GM13977 (cell line): ENCODE results near the gene CCDC112.

ENCODE experiments used
- DNase-seq: peaks from one replicate; pipeline ENCODE4 v3.0.0; 2012; ENCODE audit warnings: low spot score
- CTCF ChIP-seq: IDR thresholded peaks from 2 replicates; pipeline ENCODE4 v1.5.1; 2012; ENCODE audit warnings: mild to moderate bottlenecking, control low read depth; ENCODE audit not compliant: insufficient read depth; ENCODE audit errors: extremely low read depth, missing control alignments
- in situ Hi-C: fragments of 300-500 bp; cut with MboI; formaldehyde crosslinking; loops from one replicate; pipeline ENCODE4 v1.12.0; 2022; ENCODE audit warnings: low sequenced_read_pairs, low pct_unique_long_range_greater_than_20kb, mixed read lengths, inconsistent platforms; ENCODE audit not compliant: unreplicated experiment

The CCDC112 gene

GRCh38 chr5:115271295-115272050, 25.0 kb downstream of the CCDC112 start:
- in situ Hi-C loops: no loop called here
- no peak for TF ChIP-seq CTCF
- DNase-seq: no peak

- in situ Hi-C loops: no loop called here
- no peak for DNase-seq
Observed at GRCh38 chr5:115267617-115268016, 28.8 kb downstream of the CCDC112 start.

GRCh38 chr5:115265220-115265619, 31.2 kb downstream of the CCDC112 start:
- no peak for TF ChIP-seq CTCF
- in situ Hi-C loops: no loop called here
- no peak for DNase-seq

More at GRCh38 chr5:115267617-115268016, 28.8 kb downstream of the CCDC112 start:
- no peak for TF ChIP-seq CTCF

GRCh38 chr5:115264786-115265185, 31.7 kb downstream of the CCDC112 start:
- TF ChIP-seq CTCF: no peak
- DNase-seq: no peak
- in situ Hi-C loops: no loop called here

GRCh38 chr5:115263078-115263380, 33.4 kb downstream of the CCDC112 start:
- no peak for TF ChIP-seq CTCF
- no peak for DNase-seq
- in situ Hi-C loops: no loop called here

- peak; percentile 80 for DNase-seq
- in situ Hi-C loops: no loop called here
- no peak for TF ChIP-seq CTCF
Observed at GRCh38 chr5:115262321-115263077, 34.0 kb downstream of the CCDC112 start, which contains the start of gene PGGT1B. Gene PGGT1B (minus strand): TSS chr5:115262877. CDS start chr5:115262851, 26 bp downstream.
